Adrenal gland (tissue), 12 donors: Measurements from ENCODE around the gene SPSB4. TPM values are rescaled to one million over a fixed set of nuclear protein-coding genes. Genes with fewer than 3 reads are reported as not detected.

Experiments
- DNase-seq, 7 donors: peaks; one replicate each; pipeline ENCODE4 v3.0.0-alpha.2; 2019 to 2020
- H3K27ac ChIP-seq, 5 donors: fragments of 200-600 bp; sonication (generic) in 4 of 5; 1 replicate in 3 of 5; 2 replicates in 2 of 5; pipeline versions ENCODE4 v1.5.1 to v1.8.0; 2016 to 2020; ENCODE audit warnings: mild to moderate bottlenecking in 1 of 5
- H3K27me3 ChIP-seq: fragments of 200-600 bp; 2 replicates; pipeline ENCODE4 v1.8.0; 2021
- H3K36me3 ChIP-seq, 2 donors: fragments of 200-600 bp; replicated peaks in 1 of 2; 1 replicate in 1 of 2; 2 replicates in 1 of 2; pipeline versions ENCODE4 v1.5.1 to v1.8.0; 2018 to 2022
- H3K4me1 ChIP-seq, 2 donors: fragments of 200-600 bp; replicated peaks in 1 of 2; 1 replicate in 1 of 2; 2 replicates in 1 of 2; pipeline versions ENCODE4 v1.5.1 to v1.8.0; 2018 to 2021
- H3K4me3 ChIP-seq, 4 donors: fragments of 200-600 bp; sonication (generic) in 3 of 4; one replicate each; pipeline ENCODE4 v1.5.1; 2016 to 2018
- H3K9me3 ChIP-seq, 3 donors: fragments of 200-600 bp; sonication (generic) in 1 of 3; replicated peaks in 1 of 3; 1 replicate in 2 of 3; 2 replicates in 1 of 3; pipeline versions ENCODE4 v1.5.1 to v1.8.0; 2016 to 2021
- CTCF ChIP-seq, 6 experiments: fragments of 450-650 bp in 4 of 6; fragments of 200-600 bp in 2 of 6; sonication (generic) in 1 of 6; IDR thresholded peaks; 1 replicate in 5 of 6; 2 replicates in 1 of 6; pipeline versions ENCODE4 v1.5.1 to v1.8.0; 2016 to 2021; ENCODE audit warnings: antibody characterized with exemption in 6 of 6, mild to moderate bottlenecking in 2 of 6, moderate library complexity in 1 of 6
- POLR2A ChIP-seq, 2 donors: fragments of 450-650 bp; IDR thresholded peaks; one replicate each; pipeline ENCODE4 v1.6.1; 2017; ENCODE audit warnings: antibody characterized with exemption in 2 of 2, mild to moderate bottlenecking in 2 of 2, moderate library complexity in 1 of 2
- WGBS, 4 donors: extraction: QIAGEN DNeasy Blood & Tissue Kit in 2 of 4; methylation state at CpG; one replicate each; pipeline versions ENCODE4 v1.1.5 to v1.1.7; 2013 to 2017; 5-methylcytosine and 5-hydroxymethylcytosine counted together
- intact Hi-C, 2 donors: fragments of 100-400 bp; cut with DNase I; formaldehyde crosslinking; loops; one replicate each; pipeline versions ENCODE4 v1.14.1 to v1.15.0; 2022 to 2023
- polyA plus RNA-seq, 3 donors: library from polyadenylated mRNA; stranded (reverse); fragments of 200-250 nt in 2 of 3; fragments of 350-450 nt in 1 of 3; fragmentation: Illumina TruSeq in 1 of 3; extraction: RNeasy Lipid Tissue Mini Kit (QIAGEN cat#74804) in 1 of 3; gene quantifications; one replicate each; pipeline ENCODE4 v1.2.3, GENCODE V29; 2013 to 2014
- total RNA-seq, 9 donors: library from RNA; depleted of rRNA in 4 of 9; stranded (reverse); fragments of >200 nt in 4 of 9; fragments of 120-200 nt in 1 of 9; fragmentation: NEBNext Ultra II Directional in 1 of 9; extraction: Animal tissue kit (Norgen Biotek cat#: 25700) in 1 of 9; gene quantifications; one replicate each; pipeline versions ENCODE4 v1.1.0 to v1.2.4, GENCODE V29; 2013 to 2023
- donor health status: healthy with polysubstance abuse.
- donor health status: Bipolar disorder and iron deficiency.
- donor health status: DM: yes; HTN: yes; CAD: no.
- donor health status: DM: no; HTN: no; CAD: no.
- donor health status: DM: no; HTN: no; CAD: no.
- donor health status: DM: yes; HTN: yes; CAD: no.

The SPSB4 gene
- total and polyA plus RNA-seq, 12 donors: 0.18 to 4.0 (median 1.1) TPM; not detected in 1

GRCh38 chr3:141091426-141091825, 40.3 kb downstream of the SPSB4 start:
- H3K27ac ChIP-seq: no peak overlapping the region
- intact Hi-C loops: no loop called here
- 76 to 94% (median 86%) methylated on average over 4 of the region's 4 CpGs for WGBS, 4 donors
- peaks cover 0 to 4% of the 10 kb centered on the region in 2 donors for H3K4me1 ChIP-seq
- H3K27me3 ChIP-seq: no peaks in the 10 kb centered on the region
- TF ChIP-seq POLR2A (IDR thresholded peaks at IDR 0.05): no peak
- TF ChIP-seq CTCF (IDR thresholded peaks at IDR 0.05): no peak
- H3K36me3 ChIP-seq: no peaks in the 10 kb centered on the region
- no peaks in the 10 kb centered on the region for H3K9me3 ChIP-seq
- no peak overlapping the region for H3K4me3 ChIP-seq
- peak in 1 of 7 donors; percentile 82 for DNase-seq

GRCh38 chr3:141092663-141093062, 41.5 kb downstream of the SPSB4 start:
- Histone ChIP-seq H3K36me3 (no peaks in the 10 kb centered on the region), H3K4me3 (no peak overlapping the region), H3K4me1 (peaks cover 0 to 4% of the 10 kb centered on the region in 2 donors), H3K27me3 (no peaks in the 10 kb centered on the region), H3K9me3 (no peaks in the 10 kb centered on the region), H3K27ac (no peak overlapping the region)
- no peak for DNase-seq
- TF ChIP-seq CTCF (IDR thresholded peaks at IDR 0.05): no peak
- no peak for TF ChIP-seq POLR2A (IDR thresholded peaks at IDR 0.05)
- intact Hi-C loops: no loop called here
- WGBS, 4 donors: 73 to 90% (median 82%) methylated on average over 5 to 6 of the region's 6 CpGs

GRCh38 chr3:141093397-141093796, 42.2 kb downstream of the SPSB4 start:
- no peak overlapping the region for H3K4me3 ChIP-seq
- intact Hi-C loops: no loop called here
- TF ChIP-seq POLR2A (IDR thresholded peaks at IDR 0.05) (no peak), CTCF (IDR thresholded peaks at IDR 0.05) (no peak)
- peaks cover 0 to 4% of the 10 kb centered on the region in 2 donors for H3K4me1 ChIP-seq
- H3K27ac ChIP-seq: peak overlapping the region in 1 of 5 donors; percentile 5
- no peaks in the 10 kb centered on the region for H3K27me3 ChIP-seq
- WGBS, 4 donors: 72 to 85% (median 73%) methylated on average over 2 to 5 of the region's 5 CpGs
- peaks cover 0 to 5% (median 0%) of the 10 kb centered on the region in 3 donors for H3K9me3 ChIP-seq
- DNase-seq: no peak
- H3K36me3 ChIP-seq: no peaks in the 10 kb centered on the region

- no peak for TF ChIP-seq CTCF (IDR thresholded peaks at IDR 0.05)
- no peak for TF ChIP-seq POLR2A (IDR thresholded peaks at IDR 0.05)
- no peak overlapping the region for H3K4me3 ChIP-seq
- H3K27me3 ChIP-seq: no peaks in the 10 kb centered on the region
- H3K4me1 ChIP-seq: peaks cover 0 to 4% of the 10 kb centered on the region in 2 donors
- intact Hi-C loops: no loop called here
- WGBS, 4 donors: 61 to 68% (median 65%) methylated on average over 8 to 13 of the region's 13 CpGs
- DNase-seq: peak in 1 of 7 donors; percentile 74
- no peak overlapping the region for H3K27ac ChIP-seq
- H3K36me3 ChIP-seq: no peaks in the 10 kb centered on the region
- H3K9me3 ChIP-seq: peaks cover 0 to 7% (median 0%) of the 10 kb centered on the region in 3 donors
Measured at GRCh38 chr3:141093971-141094684, 43.0 kb downstream of the SPSB4 start.
